Fibroblast of villous mesenchyme (primary cell): ENCODE measurements around the gene MFN2. TPM values are rescaled to one million over a fixed set of nuclear protein-coding genes. Genes with fewer than 3 reads are reported as not detected.

Source experiments
- DNase-seq: peaks from one replicate; pipeline ENCODE4 v3.0.0-alpha.2; 2010; ENCODE audit warnings: low read depth
- H3K4me3 ChIP-seq: 2 replicates; pipeline ENCODE4 v1.5.1; 2011; ENCODE audit warnings: low read depth, mild to moderate bottlenecking, low read length
- CTCF ChIP-seq: IDR thresholded peaks from 2 replicates; pipeline ENCODE4 v1.5.1; 2012; ENCODE audit warnings: low read depth, mild to moderate bottlenecking, low read length; ENCODE audit not compliant: insufficient read depth
- total RNA-seq: library from RNA; depleted of rRNA; stranded (reverse); fragments of >200 nt; gene quantifications from 2 replicates; pipeline ENCODE4 v1.2.3, GENCODE V29; 2012

The MFN2 gene
- total RNA-seq, 1 donor, result 66.1 TPM

DNA sequence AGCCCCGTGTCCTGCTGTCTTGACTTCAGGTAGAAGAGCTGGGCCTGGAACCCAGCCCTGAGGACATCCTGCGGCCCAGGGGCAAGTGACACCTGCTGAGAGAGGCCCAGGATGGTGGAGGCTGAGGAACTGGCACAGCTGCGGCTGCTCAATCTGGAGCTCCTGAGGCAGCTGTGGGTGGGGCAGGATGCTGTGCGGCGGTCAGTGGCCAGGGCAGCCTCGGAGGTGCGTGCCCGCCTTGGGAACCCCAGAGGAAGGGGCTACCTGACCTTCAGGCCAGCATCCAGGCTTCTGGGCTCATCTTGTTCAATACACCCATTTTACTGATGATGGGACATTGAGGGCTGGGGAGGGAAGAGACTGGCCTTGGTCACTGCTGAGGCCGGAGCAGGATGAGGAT, 41.4 kb downstream of the MFN2 start:
- H3K4me3 ChIP-seq, result no peak overlapping the region
- TF ChIP-seq CTCF, result no peak
- DNase-seq, result no peak

GRCh38 chr1:12022036-12022435, 41.8 kb downstream of the MFN2 start:
- TF ChIP-seq CTCF, result no peak
- DNase-seq, result no peak
- no peak overlapping the region for H3K4me3 ChIP-seq

GRCh38 chr1:12026586-12026985, 46.3 kb downstream of the MFN2 start:
- H3K4me3 ChIP-seq, result no peak overlapping the region
- TF ChIP-seq CTCF, result no peak
- no peak for DNase-seq

DNA sequence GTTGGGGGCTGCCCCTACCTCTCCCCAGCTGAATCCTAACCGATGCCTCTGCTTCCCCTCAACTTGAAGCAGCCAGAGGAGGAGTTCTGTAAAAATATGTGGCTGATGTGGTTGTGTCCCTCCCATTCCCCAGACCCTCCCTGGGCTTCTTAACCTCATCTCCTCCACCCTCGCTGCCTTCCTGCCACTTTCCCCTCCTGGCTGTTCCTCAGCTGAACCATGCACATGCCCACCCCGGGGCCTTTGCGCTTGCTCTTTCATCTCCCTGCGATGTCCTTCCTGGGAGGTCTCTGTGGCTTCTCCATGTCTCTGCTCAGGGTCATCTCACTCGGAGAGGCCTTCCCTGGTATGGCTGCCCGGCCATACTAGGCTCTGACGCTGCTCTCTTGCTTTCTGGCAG, 48.0 kb downstream of the MFN2 start:
- no peak for DNase-seq
- H3K4me3 ChIP-seq, result no peak overlapping the region
- TF ChIP-seq CTCF, result no peak

DNA sequence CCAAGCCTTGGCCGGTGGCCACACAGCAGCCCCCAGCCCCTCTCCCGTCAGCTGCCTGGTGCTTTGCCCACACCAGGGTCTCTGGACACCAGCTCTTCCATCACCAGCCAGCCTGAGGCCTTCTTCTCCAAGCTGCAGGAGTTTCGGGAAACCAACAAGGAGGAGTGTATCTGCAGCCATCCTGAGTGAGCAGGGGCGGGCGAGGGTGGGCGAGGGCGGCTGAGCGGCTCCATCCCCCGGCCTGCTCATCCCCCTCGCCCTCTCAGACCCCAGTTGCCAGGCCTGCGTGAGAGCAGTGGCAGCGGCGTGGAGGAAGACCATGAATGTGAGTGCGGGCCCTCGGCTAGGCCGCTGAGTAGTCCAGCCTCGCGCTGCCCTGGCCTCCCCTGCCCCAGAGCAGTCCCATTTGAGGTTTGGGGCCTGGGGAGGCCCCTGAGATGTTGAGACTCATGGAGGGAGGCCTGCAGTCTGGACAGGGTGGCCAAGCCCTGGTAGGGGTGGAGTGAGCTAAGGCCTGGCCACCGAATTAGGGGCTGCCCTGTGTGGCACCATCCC, 48.8 kb downstream of the MFN2 start:
- TF ChIP-seq CTCF, result no peak
- H3K4me3 ChIP-seq, result no peak overlapping the region
- DNase-seq, result no peak

DNA sequence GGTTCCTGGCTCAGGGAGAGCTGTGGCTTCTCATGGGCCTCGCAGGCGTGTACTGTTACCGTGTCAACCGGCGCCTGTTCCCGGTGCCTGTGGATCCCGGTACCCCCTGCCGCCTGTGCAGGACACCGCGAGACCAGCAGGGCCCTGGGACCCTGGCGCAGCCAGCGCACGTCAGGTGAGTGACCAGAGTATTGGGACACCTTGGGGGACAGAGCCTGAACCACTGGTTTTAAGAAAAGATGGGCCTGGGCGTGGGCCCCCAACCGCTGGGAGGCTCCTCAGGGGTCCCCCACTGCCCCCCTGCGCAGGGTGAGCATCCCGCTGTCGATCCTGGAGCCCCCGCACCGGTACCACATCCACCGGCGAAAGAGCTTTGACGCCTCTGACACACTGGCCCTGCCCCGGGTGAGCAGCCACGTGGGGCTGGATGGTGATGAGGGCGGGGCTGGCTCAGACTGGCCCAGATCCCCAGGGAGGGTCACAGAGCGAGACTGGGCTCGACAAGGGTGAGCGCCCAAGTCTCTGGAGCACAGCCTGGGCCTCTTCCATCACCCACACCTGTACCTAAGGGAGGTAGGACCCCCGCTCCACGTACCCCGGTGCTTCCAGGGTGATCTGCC, 49.6 kb downstream of the MFN2 start:
- no peak for DNase-seq
- no peak overlapping the region for H3K4me3 ChIP-seq
- TF ChIP-seq CTCF, result no peak
